Measurements from ENCODE around the gene FAM120B. TPM values are rescaled to one million over a fixed set of nuclear protein-coding genes. Genes with fewer than 3 reads are reported as not detected.

Gene FAM120B
- total RNA-seq, 6 experiments from 2014 or later, result 9.5 to 15.7 (median 13.1) TPM

DNA sequence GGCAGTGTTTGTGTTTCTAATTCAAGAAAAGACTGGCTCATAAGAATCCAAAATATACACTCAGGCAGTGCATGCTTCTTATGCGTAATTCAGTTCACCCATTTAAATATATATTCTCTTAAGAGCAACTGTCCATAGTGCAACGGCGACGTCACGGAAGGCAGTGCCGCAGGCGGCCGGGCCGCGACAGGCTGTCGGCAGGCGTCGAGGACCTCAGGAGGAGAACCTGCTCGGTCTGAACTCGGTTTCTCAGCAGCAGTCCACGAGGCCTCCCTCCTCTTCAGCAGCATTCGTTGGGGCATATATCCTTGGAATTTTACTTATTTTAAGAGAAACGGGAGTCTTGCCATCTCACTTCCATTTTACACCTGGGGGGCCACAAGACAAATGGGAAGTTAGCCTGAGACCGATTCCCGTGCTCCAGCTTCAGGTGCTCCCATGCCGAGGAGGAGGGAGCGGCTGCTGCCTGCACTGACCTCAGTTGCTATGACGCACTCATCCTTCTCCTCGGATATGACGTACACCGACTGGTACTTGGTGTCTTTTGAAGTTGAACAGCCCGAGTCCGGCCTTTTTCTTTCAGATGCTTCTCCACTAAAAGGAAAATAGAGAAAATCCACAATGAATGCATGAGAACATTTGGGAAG is 23.9 kb upstream of the FAM120B start:
- intact Hi-C loops (cut with DNase I), result loop anchor here in 1 of 2 donors (10.0 kb wide), 2 partner anchors 58 to 108 kb away; no protein-coding TSS in a partner anchor
- no peaks in the 10 kb centered on the region for H3K27me3 ChIP-seq
- H3K4me3 ChIP-seq, result no peak overlapping the region
- DNase-seq, result peak in 1 of 3 donors; percentile 28
- WGBS (ENCODE audit: insufficient coverage, low coverage, low lambda C conversion rate, missing lambda C conversion rate), result 90% methylated on average over 25 of the region's 28 CpGs
- no peak for ATAC-seq
- H3K27ac ChIP-seq, result no peak overlapping the region
- no peak for TF ChIP-seq POLR2A (IDR thresholded peaks at IDR 0.05)
- TF ChIP-seq, protein P1, sequence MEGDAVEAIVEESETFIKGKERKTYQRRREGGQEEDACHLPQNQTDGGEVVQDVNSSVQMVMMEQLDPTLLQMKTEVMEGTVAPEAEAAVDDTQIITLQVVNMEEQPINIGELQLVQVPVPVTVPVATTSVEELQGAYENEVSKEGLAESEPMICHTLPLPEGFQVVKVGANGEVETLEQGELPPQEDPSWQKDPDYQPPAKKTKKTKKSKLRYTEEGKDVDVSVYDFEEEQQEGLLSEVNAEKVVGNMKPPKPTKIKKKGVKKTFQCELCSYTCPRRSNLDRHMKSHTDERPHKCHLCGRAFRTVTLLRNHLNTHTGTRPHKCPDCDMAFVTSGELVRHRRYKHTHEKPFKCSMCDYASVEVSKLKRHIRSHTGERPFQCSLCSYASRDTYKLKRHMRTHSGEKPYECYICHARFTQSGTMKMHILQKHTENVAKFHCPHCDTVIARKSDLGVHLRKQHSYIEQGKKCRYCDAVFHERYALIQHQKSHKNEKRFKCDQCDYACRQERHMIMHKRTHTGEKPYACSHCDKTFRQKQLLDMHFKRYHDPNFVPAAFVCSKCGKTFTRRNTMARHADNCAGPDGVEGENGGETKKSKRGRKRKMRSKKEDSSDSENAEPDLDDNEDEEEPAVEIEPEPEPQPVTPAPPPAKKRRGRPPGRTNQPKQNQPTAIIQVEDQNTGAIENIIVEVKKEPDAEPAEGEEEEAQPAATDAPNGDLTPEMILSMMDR (IDR thresholded peaks at IDR 0.05), result no peak
- H3K36me3 ChIP-seq, result no peaks in the 10 kb centered on the region
- peaks cover 0 to 9% (median 1%) of the 10 kb centered on the region in 4 donors for H3K4me1 ChIP-seq
- no peaks in the 10 kb centered on the region for H3K9me3 ChIP-seq

DNA sequence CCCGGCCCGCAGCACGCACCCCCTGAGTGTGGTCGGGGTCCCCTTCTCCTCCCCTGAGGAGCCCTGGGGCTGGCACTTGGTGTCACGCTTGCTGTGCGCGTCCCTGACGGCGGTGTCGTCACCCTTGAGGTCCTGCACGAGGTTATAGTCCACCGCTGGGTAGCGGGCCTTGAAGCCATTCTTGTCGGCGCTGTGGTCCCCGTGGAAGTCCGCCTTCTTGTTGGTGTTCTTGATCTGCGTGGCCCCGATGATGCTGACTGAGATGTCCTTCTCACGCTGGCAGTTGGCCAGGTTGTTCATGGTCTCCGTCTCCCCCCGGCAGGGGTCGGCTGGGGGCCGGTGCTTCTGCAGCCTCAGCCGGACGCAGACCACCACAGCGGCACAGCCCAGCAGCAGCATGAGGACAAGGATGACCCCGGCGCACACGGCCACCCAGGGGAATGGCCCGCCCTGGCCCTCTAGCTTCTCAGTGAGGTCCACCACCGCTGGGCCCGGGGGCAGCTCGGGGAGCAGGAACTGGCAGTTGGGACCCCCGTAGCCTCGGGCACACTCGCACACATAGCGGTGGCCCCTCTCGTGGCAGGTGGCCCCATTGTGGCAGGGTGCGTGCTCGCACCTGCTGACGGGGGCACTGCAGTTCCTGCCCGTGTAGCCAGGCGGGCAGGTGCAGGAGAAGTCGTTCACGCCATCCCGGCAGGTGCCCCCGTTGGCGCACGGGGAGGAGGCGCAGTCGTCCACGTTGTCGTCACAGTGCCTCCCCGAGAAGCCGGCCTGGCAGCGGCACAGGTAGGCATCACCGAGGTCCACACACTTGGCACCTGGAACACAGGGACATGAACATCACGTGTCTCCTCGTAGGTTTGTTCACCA is 23.1 kb upstream of the FAM120B start:
- intact Hi-C loops (cut with DNase I), result loop anchor here in 1 of 2 donors (10.0 kb wide), 2 partner anchors 59 to 109 kb away; no protein-coding TSS in a partner anchor
- H3K36me3 ChIP-seq, result no peaks in the 10 kb centered on the region
- H3K4me1 ChIP-seq, result peaks cover 0 to 10% (median 1%) of the 10 kb centered on the region in 4 donors
- ATAC-seq (no peak), DNase-seq (peak in 1 of 3 donors; percentile 42)
- H3K27ac ChIP-seq, result no peak overlapping the region
- 100% methylated on average over 2 of the region's 60 CpGs for WGBS (ENCODE audit: insufficient coverage, low coverage, low lambda C conversion rate, missing lambda C conversion rate)
- no peak overlapping the region for H3K4me3 ChIP-seq
- no peaks in the 10 kb centered on the region for H3K9me3 ChIP-seq
- H3K27me3 ChIP-seq, result no peaks in the 10 kb centered on the region
- TF ChIP-seq POLR2A (IDR thresholded peaks at IDR 0.05), result no peak
- TF ChIP-seq, protein P1 (IDR thresholded peaks at IDR 0.05), result no peak

- no CpG with 5 or more reads among the region's 15 CpGs for WGBS (ENCODE audit: insufficient coverage, low coverage, low lambda C conversion rate, missing lambda C conversion rate)
- Histone ChIP-seq H3K36me3 (no peaks in the 10 kb centered on the region), H3K27ac (no peak overlapping the region), H3K9me3 (no peaks in the 10 kb centered on the region), H3K27me3 (no peaks in the 10 kb centered on the region), H3K4me3 (no peak overlapping the region), H3K4me1 (peaks cover 0 to 13% (median 4%) of the 10 kb centered on the region in 4 donors)
- intact Hi-C loops (cut with DNase I), result loop anchor here in 1 of 2 donors (10.0 kb wide), 2 partner anchors 59 to 109 kb away; no protein-coding TSS in a partner anchor
- TF ChIP-seq, protein P1 (IDR thresholded peaks at IDR 0.05), result no peak
- no peak for TF ChIP-seq POLR2A (IDR thresholded peaks at IDR 0.05)
- no peak for ATAC-seq
- DNase-seq, result peak in 1 of 3 donors; percentile 23
These were observed 22.3 kb upstream of the FAM120B start for GRCh38 chr6:170284126-170284773.

DNA sequence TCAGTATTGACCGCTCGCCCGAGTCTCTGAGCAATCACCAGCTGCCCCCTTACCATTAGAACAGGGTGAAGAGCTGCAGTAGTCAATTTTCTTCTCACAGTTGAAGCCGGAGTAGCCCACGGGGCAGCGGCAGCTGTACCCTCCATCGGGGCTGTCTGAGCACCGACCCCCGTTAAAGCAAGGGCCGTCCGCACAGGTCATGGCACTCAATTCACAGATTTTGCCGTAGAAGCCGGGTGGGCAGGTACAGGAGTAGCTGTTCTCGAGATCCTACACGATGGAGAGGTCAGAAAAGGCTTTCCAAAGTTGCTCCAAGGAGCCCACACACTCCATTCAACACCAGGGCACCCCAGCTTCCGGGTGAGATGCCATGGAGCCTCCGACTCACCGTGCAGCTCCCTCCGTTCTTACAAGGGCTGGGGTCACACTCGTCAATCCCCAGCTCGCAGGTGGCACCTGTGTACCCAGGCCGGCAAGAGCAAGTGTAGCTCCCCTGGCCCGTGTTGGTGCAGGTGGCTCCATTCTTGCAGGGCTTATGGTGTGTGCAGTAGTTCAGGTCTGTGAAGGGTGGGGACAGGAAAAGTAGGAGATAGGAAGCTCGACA is 21.6 kb upstream of the FAM120B start:
- intact Hi-C loops (cut with DNase I), result loop anchor here in 1 of 2 donors (10.0 kb wide), 2 partner anchors 60 to 110 kb away; no protein-coding TSS in a partner anchor
- Histone ChIP-seq H3K27me3 (no peaks in the 10 kb centered on the region), H3K4me1 (peaks cover 0 to 15% (median 4%) of the 10 kb centered on the region in 4 donors), H3K36me3 (no peaks in the 10 kb centered on the region), H3K9me3 (no peaks in the 10 kb centered on the region), H3K4me3 (no peak overlapping the region), H3K27ac (no peak overlapping the region)
- peak in 1 of 3 donors; percentile 33 for DNase-seq
- TF ChIP-seq, protein P1 (IDR thresholded peaks at IDR 0.05), result no peak
- TF ChIP-seq POLR2A (IDR thresholded peaks at IDR 0.05), result no peak
- WGBS (ENCODE audit: insufficient coverage, low coverage, low lambda C conversion rate, missing lambda C conversion rate), result 85% methylated on average over 15 of the region's 24 CpGs
- ATAC-seq, result no peak
